HepG2 (cell line): ENCODE results near the gene ITK. TPM values are rescaled to one million over a fixed set of nuclear protein-coding genes. Genes with fewer than 3 reads are reported as not detected.

Experiments
- ATAC-seq: fragments of 200-7000 bp; cut with Tn5 transposase; 3 replicates; pipeline ENCODE4 v1.9.1; 2020; ENCODE audit warnings: mild to moderate bottlenecking, moderate library complexity
- BruUV-seq: library from RNA; stranded (reverse); fragments of 400-500 nt; replicated peaks from 2 replicates; lab custom pipeline; 2021; lab: Mats Ljungman, UMichigan
- CTCF ChIA-PET: fragments of 300-600 bp; formaldehyde crosslinking; extraction: SDS; loops from one replicate; lab custom pipeline; 2021; ENCODE audit warnings: low total read pairs, inconsistent platforms, low intra/inter-chr PET ratio; lab: Yijun Ruan, JAX
- POLR2A ChIA-PET: fragments of 350-600 bp; sonication (Branson Sonifier 250); formaldehyde crosslinking; loops from one replicate; lab custom pipeline; 2020; ENCODE audit warnings: antibody characterized with exemption, inconsistent platforms; lab: Yijun Ruan, JAX
- DNase-seq: peaks from one replicate; pipeline ENCODE4 v3.0.0-alpha.2; 2015; ENCODE audit warnings: low spot score
- FAIRE-seq: peaks from 3 replicates; lab custom pipeline; 2011; peaks lifted over from hg19 to GRCh38; lab: Jason Lieb, UNC
- H2AFZ ChIP-seq: one replicate; pipeline ENCODE4 v1.6.1; 2011; ENCODE audit warnings: low read length, inconsistent platforms
- H3K27ac ChIP-seq: fragments of 300-600 bp; 3 replicates; pipeline ENCODE4 v1.8.0; 2011; ENCODE audit warnings: mixed run types, mild to moderate bottlenecking, mixed read lengths, low read length, inconsistent platforms; ENCODE audit not compliant: insufficient read depth; ENCODE audit errors: extremely low read length
- H3K27me3 ChIP-seq, 2 experiments: fragments of 200-600 bp in 1 of 2; 2 replicates in 1 of 2; 3 replicates in 1 of 2; pipeline versions ENCODE4 v1.6.0 to v1.8.0; 2011; ENCODE audit warnings: low read length in 2 of 2, mild to moderate bottlenecking in 2 of 2, moderate library complexity in 2 of 2, inconsistent platforms in 1 of 2; ENCODE audit not compliant: insufficient read depth in 2 of 2, control insufficient read depth in 1 of 2
- H3K36me3 ChIP-seq, 2 experiments: fragments of 200-600 bp in 1 of 2; replicated peaks in 1 of 2; 2 replicates in 1 of 2; 3 replicates in 1 of 2; pipeline versions ENCODE4 v1.5.1 to v1.8.0; 2011; ENCODE audit warnings: low read length in 2 of 2, inconsistent platforms in 1 of 2; ENCODE audit not compliant: insufficient read depth in 2 of 2, control insufficient read depth in 1 of 2
- H3K4me1 ChIP-seq: 2 replicates; pipeline ENCODE4 v1.5.1; 2012; ENCODE audit warnings: low read length, inconsistent platforms; ENCODE audit not compliant: insufficient read depth
- H3K4me2 ChIP-seq: 2 replicates; pipeline ENCODE4 v1.6.0; 2011; ENCODE audit warnings: low read depth, low read length, inconsistent platforms
- H3K4me3 ChIP-seq, 3 experiments: fragments of 200-600 bp in 1 of 3; sonication (generic), shearing (Covaris generic) in 1 of 3; replicated peaks in 1 of 3; 2 replicates each; pipeline ENCODE4 v1.5.1; 2011 to 2016; ENCODE audit warnings: low read length in 3 of 3, inconsistent platforms in 2 of 3, low read depth in 2 of 3, mild to moderate bottlenecking in 2 of 3, control low read depth in 1 of 3, mixed read lengths in 1 of 3; ENCODE audit not compliant: insufficient read depth in 1 of 3
- H3K79me2 ChIP-seq: one replicate; pipeline ENCODE4 v1.6.1; 2011; ENCODE audit warnings: low read length, inconsistent platforms; ENCODE audit not compliant: insufficient read depth
- H3K9ac ChIP-seq: 2 replicates; pipeline ENCODE4 v1.6.0; 2011; ENCODE audit warnings: mild to moderate bottlenecking, low read depth, low read length, inconsistent platforms; ENCODE audit not compliant: insufficient read depth
- H3K9me3 ChIP-seq: 2 replicates; pipeline ENCODE4 v1.5.1; 2012; ENCODE audit warnings: mild to moderate bottlenecking, low read length
- H4K20me1 ChIP-seq: 2 replicates; pipeline ENCODE4 v1.6.0; 2011; ENCODE audit warnings: inconsistent platforms, mild to moderate bottlenecking, low read length, moderate library complexity; ENCODE audit not compliant: insufficient read depth
- ESRRA ChIP-seq: sonication (generic); formaldehyde crosslinking; IDR thresholded peaks from 2 replicates; pipeline ENCODE4 v1.5.1; 2020; ENCODE audit warnings: mild to moderate bottlenecking, low read depth, missing genetic modification reagents
- GATAD2A ChIP-seq: IDR thresholded peaks from 2 replicates; pipeline ENCODE4 v1.6.1; 2016
- KDM5B ChIP-seq: sonication (generic); formaldehyde crosslinking; IDR thresholded peaks from 2 replicates; pipeline ENCODE4 v1.4.0; 2020; ENCODE audit warnings: missing genetic modification reagents, mild to moderate bottlenecking, borderline replicate concordance
- NAIF1 ChIP-seq: sonication (generic); formaldehyde crosslinking; IDR thresholded peaks from 2 replicates; pipeline ENCODE4 v1.5.0; 2020; ENCODE audit warnings: mild to moderate bottlenecking, missing genetic modification reagents, borderline replicate concordance
- PHF20 ChIP-seq: sonication (generic); formaldehyde crosslinking; IDR thresholded peaks from 2 replicates; pipeline ENCODE4 v1.5.0; 2020; ENCODE audit warnings: mild to moderate bottlenecking, missing genetic modification reagents
- STAT5B ChIP-seq: sonication (generic); formaldehyde crosslinking; IDR thresholded peaks from 2 replicates; pipeline ENCODE4 v1.4.0; 2020; ENCODE audit warnings: missing genetic modification reagents
- ZNF121 ChIP-seq: sonication (generic); formaldehyde crosslinking; IDR thresholded peaks from 2 replicates; pipeline ENCODE4 v1.5.0; 2020; ENCODE audit warnings: mild to moderate bottlenecking, missing genetic modification reagents
- ZNF446 ChIP-seq: sonication (generic); formaldehyde crosslinking; IDR thresholded peaks from 2 replicates; pipeline ENCODE4 v1.5.0; 2020; ENCODE audit warnings: mild to moderate bottlenecking, missing genetic modification reagents
- ZNF75D ChIP-seq: sonication (generic); formaldehyde crosslinking; IDR thresholded peaks from 2 replicates; pipeline ENCODE4 v1.8.1; 2023; ENCODE audit warnings: missing genetic modification reagents, mild to moderate bottlenecking, borderline replicate concordance
- WGBS: methylation state at CpG from one replicate; pipeline ENCODE4 v1.1.6; 2017; ENCODE audit warnings: low lambda C conversion rate; 5-methylcytosine and 5-hydroxymethylcytosine counted together
- in situ Hi-C: cut with HindIII; loops from 2 replicates; pipeline ENCODE4 v1.10.0; 2017; ENCODE audit warnings: low pct_unique_long_range_greater_than_20kb; ENCODE audit not compliant: extremely low pct_ligation_motif_present
- intact Hi-C: fragments of 100-400 bp; cut with micrococcal nuclease; formaldehyde crosslinking; loops from one replicate; pipeline ENCODE4 v1.10.0; 2022; ENCODE audit not compliant: unreplicated experiment
- polyA plus RNA-seq, 8 experiments: library from polyadenylated mRNA; depleted of rRNA in 3 of 8; stranded (reverse) in 7 of 8; unstranded in 1 of 8; fragments of >200 nt; fragmentation: Illumina TruSeq in 4 of 8; extraction: Trizol in 4 of 8; gene quantifications; 2 replicates each; pipeline versions ENCODE4 v1.2.1 to v1.2.3, GENCODE V29; 2011 to 2016; ENCODE audit warnings: low read depth in 4 of 8, missing spikeins in 1 of 8, mixed read lengths in 1 of 8; ENCODE audit not compliant: insufficient read depth in 1 of 8
- total RNA-seq, 5 experiments: library from RNA; depleted of rRNA; stranded (reverse); fragments of >200 nt; fragmentation: Illumina TruSeq; extraction: Trizol; gene quantifications; 2 replicates each; pipeline ENCODE4 v1.2.3, GENCODE V29; 2016; ENCODE audit warnings: low read depth in 1 of 5
- TF ChIP-seq, protein P1 (sequence below): sonication (generic); formaldehyde crosslinking; IDR thresholded peaks from 2 replicates; pipeline ENCODE4 v1.4.0; 2020; ENCODE audit warnings: missing genetic modification reagents; ENCODE audit errors: not compliant biosample characterization

ITK gene
- total and polyA plus RNA-seq, 2 of the 13 experiments (the other 11 are each of a cell fraction or from before 2014, with no cell fraction given), result 0.01 TPM; not detected in 1

DNA sequence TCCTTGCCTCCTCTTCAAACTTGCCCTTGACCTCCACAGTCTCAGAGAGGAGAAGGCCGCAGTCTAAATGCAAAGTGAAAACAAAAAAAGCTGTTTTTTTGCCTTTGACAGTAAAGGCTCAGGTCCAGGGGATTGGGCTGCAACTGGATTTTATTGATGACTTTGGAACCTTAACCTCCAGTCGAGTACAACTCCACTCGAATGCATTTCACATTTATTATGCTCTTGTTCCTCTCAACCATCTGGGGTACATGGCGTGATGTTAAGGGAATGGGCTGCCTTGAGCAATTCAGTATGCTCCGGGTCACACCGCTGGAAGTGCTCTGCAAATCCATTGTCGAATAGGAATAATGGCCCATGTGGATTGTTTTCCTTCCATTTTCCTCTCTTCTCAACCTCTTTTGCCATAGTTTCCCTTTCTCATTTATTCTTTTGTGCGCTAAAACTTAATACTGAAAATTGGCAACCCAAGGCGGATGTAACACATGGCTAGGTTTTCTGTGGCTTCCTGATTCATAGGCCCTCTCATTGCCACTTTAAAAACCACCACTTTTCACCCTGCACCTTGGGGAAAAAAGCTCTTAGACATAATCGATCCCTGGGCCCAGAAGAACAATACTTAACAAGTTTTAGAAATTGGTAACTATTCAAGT is 34.3 kb downstream of the ITK start:
- CTCF ChIA-PET, result no interaction called here

DNA sequence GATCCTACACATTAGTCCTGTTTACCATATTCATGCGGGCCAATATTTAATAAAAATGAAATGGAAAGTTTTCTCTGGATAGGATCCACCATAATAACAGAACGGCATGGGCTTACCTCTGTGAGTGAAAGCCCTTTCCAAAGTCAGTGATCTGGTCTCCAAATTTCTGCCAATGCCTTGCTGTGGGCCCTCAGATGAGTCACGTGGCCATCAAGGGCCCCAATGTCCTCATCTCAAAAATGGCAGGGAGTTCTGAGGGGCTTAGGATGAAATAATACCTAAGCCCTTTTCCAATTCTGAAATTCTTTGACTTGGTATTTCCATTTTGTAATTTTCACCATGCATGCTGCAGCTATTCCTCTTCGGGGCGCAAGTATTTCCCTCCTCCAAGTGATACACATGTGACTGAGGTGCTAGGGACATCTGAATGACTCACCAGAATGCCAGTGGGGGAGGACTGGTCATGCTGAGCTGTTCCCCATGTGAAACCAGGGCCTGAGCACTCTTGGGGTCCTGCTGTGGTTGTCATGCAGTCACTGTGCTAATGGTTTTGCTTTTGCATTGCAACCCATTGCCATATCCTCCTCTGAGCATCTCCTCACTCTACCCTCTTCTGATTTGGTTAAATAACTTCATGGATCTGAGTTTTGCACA is 35.0 kb downstream of the ITK start:
- no peak for DNase-seq
- Histone ChIP-seq H3K79me2 (no peaks in the 10 kb centered on the region), H3K9me3 (no peaks in the 10 kb centered on the region), H3K9ac (no peak overlapping the region), H2AFZ (no peak overlapping the region), H3K4me1 (no peaks in the 10 kb centered on the region), H4K20me1 (no peaks in the 10 kb centered on the region), H3K27ac (no peak overlapping the region), H3K4me2 (no peak overlapping the region), H3K27me3 (peaks cover 0 to 1% of the 10 kb centered on the region in 2 experiments; a peak in 1 of 5 replicates), H3K4me3 (no peak overlapping the region), H3K36me3 (no peaks in the 10 kb centered on the region)
- CTCF ChIA-PET, result no interaction called here
- intact Hi-C loops, result no loop called here
- BruUV-seq, result no TSS peak
- POLR2A ChIA-PET, result no interaction called here
- no peak for FAIRE-seq
- ATAC-seq, result no peak
- in situ Hi-C loops, result no loop called here
- TF ChIP-seq ZNF121 (CRISPR knock-in tag), result no peak
- no peak for TF ChIP-seq KDM5B (CRISPR knock-in tag)
- WGBS, result 55% methylated on average over 4 of the region's 5 CpGs

More for the DNA sequence above, 34.3 kb downstream of the ITK start:
- no peak overlapping the region for H2AFZ ChIP-seq
- in situ Hi-C loops (no loop called here), intact Hi-C loops (no loop called here)
- no peak overlapping the region for H3K4me3 ChIP-seq
- H3K27ac ChIP-seq, result no peak overlapping the region
- WGBS, result 43% methylated on average over 10 of the region's 10 CpGs
- no peak overlapping the region for H3K9ac ChIP-seq
- FAIRE-seq (no peak), DNase-seq (no peak), ATAC-seq (no peak)
- H3K4me1 ChIP-seq, result no peaks in the 10 kb centered on the region
- peaks cover 0 to 1% of the 10 kb centered on the region in 2 experiments; a peak in 1 of 5 replicates for H3K27me3 ChIP-seq
- no peaks in the 10 kb centered on the region for H3K36me3 ChIP-seq
- no peaks in the 10 kb centered on the region for H3K9me3 ChIP-seq
- no peak for TF ChIP-seq GATAD2A (CRISPR knock-in tag)
- no peak for TF ChIP-seq ESRRA (CRISPR knock-in tag)
- no peak for TF ChIP-seq STAT5B
- TF ChIP-seq, protein P1, sequence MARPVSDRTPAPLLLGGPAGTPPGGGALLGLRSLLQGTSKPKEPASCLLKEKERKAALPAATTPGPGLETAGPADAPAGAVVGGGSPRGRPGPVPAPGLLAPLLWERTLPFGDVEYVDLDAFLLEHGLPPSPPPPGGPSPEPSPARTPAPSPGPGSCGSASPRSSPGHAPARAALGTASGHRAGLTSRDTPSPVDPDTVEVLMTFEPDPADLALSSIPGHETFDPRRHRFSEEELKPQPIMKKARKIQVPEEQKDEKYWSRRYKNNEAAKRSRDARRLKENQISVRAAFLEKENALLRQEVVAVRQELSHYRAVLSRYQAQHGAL (CRISPR knock-in tag), result no peak
- TF ChIP-seq ZNF75D (CRISPR knock-in tag), result no peak
- no peak for TF ChIP-seq NAIF1 (CRISPR knock-in tag)
- no peak for TF ChIP-seq PHF20 (CRISPR knock-in tag)
- TF ChIP-seq ZNF446, result no peak
- H4K20me1 ChIP-seq, result no peaks in the 10 kb centered on the region
- H3K79me2 ChIP-seq, result no peaks in the 10 kb centered on the region
- no TSS peak for BruUV-seq
- no peak overlapping the region for H3K4me2 ChIP-seq
- POLR2A ChIA-PET, result no interaction called here
